Measurements from ENCODE around the gene RBM11. TPM values are rescaled to one million over a fixed set of nuclear protein-coding genes. Genes with fewer than 3 reads are reported as not detected.

The RBM11 gene
- polyA plus RNA-seq, 1 of the 3 experiments (the other 2 are of a cell fraction) = not detected

DNA sequence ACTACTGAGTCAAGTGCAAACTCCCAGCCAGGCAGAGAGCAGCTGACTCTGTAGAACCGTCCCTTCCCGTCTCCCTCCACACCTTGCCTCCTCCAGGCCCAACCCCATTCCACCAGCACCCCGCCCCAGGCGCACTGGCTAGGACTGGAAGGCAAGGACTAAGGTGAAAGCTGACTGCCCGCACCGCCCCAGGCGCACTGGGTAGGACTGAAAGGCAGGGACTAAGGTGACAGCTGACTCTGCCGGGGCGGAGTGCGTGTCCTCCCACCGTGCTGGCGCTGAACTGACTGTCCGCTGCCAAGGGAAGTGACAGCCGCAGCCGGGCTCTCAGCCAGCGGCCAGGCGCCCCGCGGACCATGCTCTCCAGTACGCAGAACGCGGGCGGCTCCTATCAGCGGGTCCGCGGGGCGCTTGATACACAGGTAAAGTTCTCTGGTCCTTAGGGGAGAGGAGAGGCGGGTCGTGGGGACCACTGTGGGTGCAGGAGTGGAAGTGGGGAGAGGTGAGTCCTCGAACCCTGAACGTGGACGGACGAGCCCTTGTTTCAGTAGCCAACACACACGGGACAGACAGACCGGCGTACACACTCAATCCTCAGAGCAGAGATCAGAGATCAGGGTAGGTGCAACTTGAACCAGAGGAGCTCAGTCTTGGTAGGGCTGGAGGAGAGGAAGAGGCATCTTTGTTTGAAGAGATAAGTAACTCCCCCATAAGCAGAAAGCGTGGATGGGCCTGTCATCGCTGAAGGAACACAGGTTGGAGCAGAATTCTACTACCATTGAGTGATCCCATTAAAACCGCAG, 58.0 kb downstream of the RBM11 start:
- no peaks in the 10 kb centered on the region for H3K36me3 ChIP-seq (replicated peaks in 1 of 2; ENCODE audit: control insufficient read depth in 1 of 2, insufficient read depth in 2 of 2, low read length in 1 of 2)
- H3K4me3 ChIP-seq (ENCODE audit: low read depth in 2 of 2, low read length in 1 of 2) = no peak overlapping the region
- POLR2A ChIA-PET = no interaction called here
- H4K20me1 ChIP-seq (ENCODE audit: insufficient read depth) = no peaks in the 10 kb centered on the region
- no peak overlapping the region for H3K9ac ChIP-seq
- peaks cover 25% of the 10 kb centered on the region; the same call in 1 of the 2 replicates for H3K27me3 ChIP-seq (ENCODE audit: insufficient read depth)
- no peaks in the 10 kb centered on the region for H3F3A ChIP-seq (replicated peaks; ENCODE audit: insufficient read depth)
- 10% methylated on average over 28 of the region's 39 CpGs for WGBS (ENCODE audit: low lambda C conversion rate)
- H2AFZ ChIP-seq (ENCODE audit: low read depth) = no peak overlapping the region
- no peak for DNase-seq
- no peaks in the 10 kb centered on the region for H3K9me2 ChIP-seq
- H3K4me1 ChIP-seq (ENCODE audit: control insufficient read depth in 1 of 2, insufficient read depth in 2 of 2, low read depth in 1 of 2, low read length in 1 of 2) = no peaks in the 10 kb centered on the region
- no peaks in the 10 kb centered on the region for H3K9me3 ChIP-seq
- CTCF ChIA-PET = interaction anchor here (1.2 kb wide), 1 partner anchor 21 kb away, joined by 4 read pairs; no protein-coding TSS in a partner anchor
- H3K79me2 ChIP-seq (ENCODE audit: insufficient read depth) = no peaks in the 10 kb centered on the region
- no peak overlapping the region for H3K27ac ChIP-seq (ENCODE audit: low read depth in 2 of 2, low read length in 1 of 2)
- TF ChIP-seq NRF1 (IDR thresholded peaks at IDR 0.05; ENCODE audit: low read depth, low read length) (no peak), FOXJ3 (CRISPR knock-in tag; IDR thresholded peaks at IDR 0.05) (no peak), SIN3A (IDR thresholded peaks at IDR 0.05; ENCODE audit: borderline replicate concordance, low read depth, low read length) (no peak), RAD21 (IDR thresholded peaks at IDR 0.05; ENCODE audit: low read length) (no peak), CHD2 (IDR thresholded peaks at IDR 0.05; ENCODE audit: low read length, partially characterized antibody) (no peak), JUND (IDR thresholded peaks at IDR 0.05) (no peak), FOXM1 (IDR thresholded peaks at IDR 0.05; ENCODE audit: low read depth) (no peak)
- TF ChIP-seq, protein P1, sequence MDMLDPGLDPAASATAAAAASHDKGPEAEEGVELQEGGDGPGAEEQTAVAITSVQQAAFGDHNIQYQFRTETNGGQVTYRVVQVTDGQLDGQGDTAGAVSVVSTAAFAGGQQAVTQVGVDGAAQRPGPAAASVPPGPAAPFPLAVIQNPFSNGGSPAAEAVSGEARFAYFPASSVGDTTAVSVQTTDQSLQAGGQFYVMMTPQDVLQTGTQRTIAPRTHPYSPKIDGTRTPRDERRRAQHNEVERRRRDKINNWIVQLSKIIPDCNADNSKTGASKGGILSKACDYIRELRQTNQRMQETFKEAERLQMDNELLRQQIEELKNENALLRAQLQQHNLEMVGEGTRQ (IDR thresholded peaks at IDR 0.05; ENCODE audit: borderline replicate concordance, low read depth, low read length) = no peak
- H3K4me2 ChIP-seq = no peak overlapping the region

- 14% methylated on average over 4 of the region's 4 CpGs for WGBS (ENCODE audit: low lambda C conversion rate)
- Histone ChIP-seq H3K4me2 (no peak overlapping the region), H3K79me2 (ENCODE audit: insufficient read depth) (no peaks in the 10 kb centered on the region), H3K9me2 (no peaks in the 10 kb centered on the region), H4K20me1 (ENCODE audit: insufficient read depth) (no peaks in the 10 kb centered on the region), H3K27me3 (ENCODE audit: insufficient read depth) (peaks cover 31% of the 10 kb centered on the region; the same call in 1 of the 2 replicates), H3K4me1 (ENCODE audit: control insufficient read depth in 1 of 2, insufficient read depth in 2 of 2, low read depth in 1 of 2, low read length in 1 of 2) (no peaks in the 10 kb centered on the region), H3K36me3 (replicated peaks in 1 of 2; ENCODE audit: control insufficient read depth in 1 of 2, insufficient read depth in 2 of 2, low read length in 1 of 2) (no peaks in the 10 kb centered on the region), H2AFZ (ENCODE audit: low read depth) (no peak overlapping the region), H3K9me3 (no peaks in the 10 kb centered on the region), H3K27ac (ENCODE audit: low read depth in 2 of 2, low read length in 1 of 2) (no peak overlapping the region), H3F3A (replicated peaks; ENCODE audit: insufficient read depth) (no peaks in the 10 kb centered on the region), H3K9ac (no peak overlapping the region), H3K4me3 (ENCODE audit: low read depth in 2 of 2, low read length in 1 of 2) (no peak overlapping the region)
- POLR2A ChIA-PET = no interaction called here
- DNase-seq = no peak
- TF ChIP-seq EZH2phosphoT487 (IDR thresholded peaks at IDR 0.05; ENCODE audit: borderline replicate concordance, low read depth) = no peak
- no peak for TF ChIP-seq IRF3 (IDR thresholded peaks at IDR 0.05; ENCODE audit: low read depth, low read length)
- TF ChIP-seq JUND (IDR thresholded peaks at IDR 0.05) = no peak
- TF ChIP-seq, protein P1 (IDR thresholded peaks at IDR 0.05; ENCODE audit: borderline replicate concordance, low read depth, low read length) = no peak
- no peak for TF ChIP-seq FOSL2 (IDR thresholded peaks at IDR 0.05; ENCODE audit: borderline replicate concordance, low read depth)
- CTCF ChIA-PET = no interaction called here
Observed at GRCh38 chr21:14275702-14276205, 59.8 kb downstream of the RBM11 start.

Other genes with a start within 250 kb of the RBM11 start
- not detected in 2 replicates for gene LIPI, start 5.2 kb upstream of the RBM11 start, polyA plus RNA-seq (2012; rRNA removed)
- gene HSPA13, start 167.0 kb downstream of the RBM11 start, polyA plus RNA-seq (2012; rRNA removed) = 10.5 and 15.3 TPM in 2 replicates